T47D (cell line): Measurements from ENCODE around the gene ALG9.
A peak's percentile ranks its signal among the peaks of the same experiment; 100 is the strongest.

Experiments used
- DNase-seq, 2 experiments: peaks; one replicate each; pipeline versions ENCODE4 v3.0.0 to v3.0.0-alpha.2; 2011 to 2012; ENCODE audit warnings: low read depth in 1 of 2, low spot score in 1 of 2
- JUND ChIP-seq: IDR thresholded peaks from 2 replicates; pipeline ENCODE4 v1.6.1; 2012; ENCODE audit warnings: low read depth
- in situ Hi-C: cut with HindIII; loops from 2 replicates; pipeline ENCODE4 v1.10.0; 2016; ENCODE audit warnings: low sequenced_read_pairs, low pct_unique_long_range_greater_than_20kb

Gene ALG9

GRCh38 chr11:111841370-111842053 lies 29.9 kb downstream of the ALG9 start:
- no peak for TF ChIP-seq JUND
- DNase-seq, result peak; percentile 55 to 85
- in situ Hi-C loops, result no loop called here

- DNase-seq, result no peak
Measured at GRCh38 chr11:111840143-111840542, 31.2 kb downstream of the ALG9 start.

GRCh38 chr11:111838054-111838453 lies 33.3 kb downstream of the ALG9 start:
- in situ Hi-C loops, result no loop called here
- no peak for TF ChIP-seq JUND
- no peak for DNase-seq

More at GRCh38 chr11:111840143-111840542, 31.2 kb downstream of the ALG9 start:
- in situ Hi-C loops, result no loop called here
- TF ChIP-seq JUND, result no peak

GRCh38 chr11:111837366-111837891 lies 34.0 kb downstream of the ALG9 start:
- in situ Hi-C loops, result no loop called here
- no peak for DNase-seq
- no peak for TF ChIP-seq JUND

GRCh38 chr11:111836721-111837120 lies 34.7 kb downstream of the ALG9 start:
- no peak for DNase-seq
- in situ Hi-C loops, result no loop called here
- no peak for TF ChIP-seq JUND

GRCh38 chr11:111836162-111836561 lies 35.2 kb downstream of the ALG9 start:
- no peak for TF ChIP-seq JUND
- in situ Hi-C loops, result no loop called here
- DNase-seq, result no peak

GRCh38 chr11:111835665-111836064 lies 35.7 kb downstream of the ALG9 start:
- no peak for TF ChIP-seq JUND
- no peak for DNase-seq
- in situ Hi-C loops, result no loop called here

- in situ Hi-C loops, result no loop called here
- TF ChIP-seq JUND, result no peak
Measured at GRCh38 chr11:111834432-111835163, 36.8 kb downstream of the ALG9 start.

GRCh38 chr11:111833524-111833923 lies 37.9 kb downstream of the ALG9 start:
- in situ Hi-C loops, result no loop called here
- TF ChIP-seq JUND, result no peak
- peak in 1 of 2 experiments; percentile 15 for DNase-seq

More at GRCh38 chr11:111834432-111835163, 36.8 kb downstream of the ALG9 start:
- no peak for DNase-seq

- no peak for DNase-seq
- in situ Hi-C loops, result no loop called here
- TF ChIP-seq JUND, result no peak
Measured at GRCh38 chr11:111829185-111829968, 42.0 kb downstream of the ALG9 start.

GRCh38 chr11:111826322-111826950 lies 44.9 kb downstream of the ALG9 start:
- TF ChIP-seq JUND, result no peak
- in situ Hi-C loops, result no loop called here
- no peak for DNase-seq

GRCh38 chr11:111823629-111824028 lies 47.8 kb downstream of the ALG9 start:
- no peak for DNase-seq
- no peak for TF ChIP-seq JUND
- in situ Hi-C loops, result no loop called here
